Astrocyte of the spinal cord (primary cell): ENCODE results near the gene EPB41L5.

Source experiments
- DNase-seq: peaks from one replicate; pipeline ENCODE4 v3.0.0; 2011; ENCODE audit warnings: low read depth, low spot score
- H3K4me3 ChIP-seq: 2 replicates; pipeline ENCODE4 v1.5.1; 2011; ENCODE audit warnings: low read depth, mild to moderate bottlenecking, low read length, moderate library complexity
- in situ Hi-C: cut with HindIII; loops from 2 replicates; pipeline ENCODE4 v1.10.0; 2017; ENCODE audit warnings: low sequenced_read_pairs
- TF ChIP-seq, protein P1 (sequence below): IDR thresholded peaks from 2 replicates; pipeline ENCODE4 v1.5.1; 2012; ENCODE audit warnings: low read depth, mild to moderate bottlenecking, low read length, inconsistent platforms

Gene EPB41L5

DNA sequence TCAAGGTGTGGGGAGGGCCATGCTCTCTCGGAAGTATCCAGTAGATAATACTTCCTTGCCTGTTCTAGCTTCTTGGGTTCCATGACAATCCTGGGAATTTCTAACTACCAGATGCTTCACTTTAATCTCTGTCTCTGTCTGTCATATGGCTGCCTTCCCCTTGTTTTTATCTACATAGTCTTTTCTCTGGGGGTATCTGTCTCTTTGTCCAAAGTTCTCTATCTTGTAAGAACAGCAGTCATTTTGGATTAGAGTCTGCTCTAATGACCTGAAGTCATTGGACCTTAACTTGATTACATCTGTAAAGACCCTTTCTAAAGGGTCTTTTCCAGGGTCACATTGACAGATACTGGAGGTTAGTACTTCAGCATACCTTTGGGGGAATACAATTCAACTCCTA, 11.4 kb upstream of the EPB41L5 start:
- in situ Hi-C loops: no loop called here
- TF ChIP-seq, protein P1, sequence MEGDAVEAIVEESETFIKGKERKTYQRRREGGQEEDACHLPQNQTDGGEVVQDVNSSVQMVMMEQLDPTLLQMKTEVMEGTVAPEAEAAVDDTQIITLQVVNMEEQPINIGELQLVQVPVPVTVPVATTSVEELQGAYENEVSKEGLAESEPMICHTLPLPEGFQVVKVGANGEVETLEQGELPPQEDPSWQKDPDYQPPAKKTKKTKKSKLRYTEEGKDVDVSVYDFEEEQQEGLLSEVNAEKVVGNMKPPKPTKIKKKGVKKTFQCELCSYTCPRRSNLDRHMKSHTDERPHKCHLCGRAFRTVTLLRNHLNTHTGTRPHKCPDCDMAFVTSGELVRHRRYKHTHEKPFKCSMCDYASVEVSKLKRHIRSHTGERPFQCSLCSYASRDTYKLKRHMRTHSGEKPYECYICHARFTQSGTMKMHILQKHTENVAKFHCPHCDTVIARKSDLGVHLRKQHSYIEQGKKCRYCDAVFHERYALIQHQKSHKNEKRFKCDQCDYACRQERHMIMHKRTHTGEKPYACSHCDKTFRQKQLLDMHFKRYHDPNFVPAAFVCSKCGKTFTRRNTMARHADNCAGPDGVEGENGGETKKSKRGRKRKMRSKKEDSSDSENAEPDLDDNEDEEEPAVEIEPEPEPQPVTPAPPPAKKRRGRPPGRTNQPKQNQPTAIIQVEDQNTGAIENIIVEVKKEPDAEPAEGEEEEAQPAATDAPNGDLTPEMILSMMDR: no peak
- no peak overlapping the region for H3K4me3 ChIP-seq
- DNase-seq: no peak

DNA sequence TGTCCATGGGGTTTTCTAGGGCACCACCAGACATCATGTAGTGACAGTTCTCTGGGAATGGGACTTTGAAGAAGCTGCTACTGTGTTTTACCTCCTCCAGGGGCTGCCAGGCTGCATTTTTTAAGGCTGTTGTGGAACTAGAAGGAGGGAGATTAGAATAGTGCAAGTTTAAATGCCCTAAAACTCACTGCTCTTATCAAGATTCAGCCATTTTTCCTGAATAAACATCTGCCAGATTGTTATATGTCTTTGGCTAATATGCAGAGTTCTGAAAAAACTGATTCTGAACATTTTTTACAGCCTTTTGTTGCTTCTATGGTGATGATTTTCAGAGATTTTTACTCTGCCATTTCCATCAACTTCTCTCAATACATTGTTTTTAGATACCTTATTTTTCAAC, 8.6 kb upstream of the EPB41L5 start:
- TF ChIP-seq, protein P1: no peak
- no peak for DNase-seq
- in situ Hi-C loops: no loop called here
- no peak overlapping the region for H3K4me3 ChIP-seq

DNA sequence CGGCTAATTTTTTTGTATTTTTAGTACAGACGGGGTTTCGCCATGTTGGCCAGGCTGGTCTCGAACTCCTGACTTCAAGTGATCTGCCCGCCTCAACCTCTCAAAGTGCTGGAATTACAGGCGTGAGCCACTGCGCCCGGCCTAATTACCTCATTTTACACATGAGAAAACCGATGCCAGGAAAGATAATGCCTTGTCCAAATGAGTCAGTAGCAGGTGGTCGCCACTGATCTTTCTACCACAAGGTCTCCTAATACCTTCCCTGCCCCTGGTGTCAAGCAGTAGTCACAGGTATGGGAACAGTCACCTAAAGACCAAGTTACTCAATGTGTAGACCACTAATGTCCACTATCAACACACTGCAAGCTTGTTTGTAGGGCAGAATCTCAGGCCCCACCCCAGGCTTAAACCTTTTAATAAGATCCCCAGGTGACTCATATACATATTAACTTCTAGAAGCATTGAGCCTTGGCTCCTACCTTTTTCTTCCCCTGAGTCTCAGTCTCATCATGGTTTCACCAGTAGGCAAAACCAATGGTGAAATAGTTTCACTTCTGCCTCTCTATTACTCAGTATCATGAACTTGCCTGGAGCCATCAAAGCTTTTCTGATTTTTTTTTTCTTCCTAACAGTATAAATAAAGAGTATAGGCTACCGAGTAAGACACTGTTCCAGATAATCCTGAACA, 6.9 kb upstream of the EPB41L5 start:
- in situ Hi-C loops: no loop called here
- TF ChIP-seq, protein P1: no peak
- no peak for DNase-seq
- no peak overlapping the region for H3K4me3 ChIP-seq

DNA sequence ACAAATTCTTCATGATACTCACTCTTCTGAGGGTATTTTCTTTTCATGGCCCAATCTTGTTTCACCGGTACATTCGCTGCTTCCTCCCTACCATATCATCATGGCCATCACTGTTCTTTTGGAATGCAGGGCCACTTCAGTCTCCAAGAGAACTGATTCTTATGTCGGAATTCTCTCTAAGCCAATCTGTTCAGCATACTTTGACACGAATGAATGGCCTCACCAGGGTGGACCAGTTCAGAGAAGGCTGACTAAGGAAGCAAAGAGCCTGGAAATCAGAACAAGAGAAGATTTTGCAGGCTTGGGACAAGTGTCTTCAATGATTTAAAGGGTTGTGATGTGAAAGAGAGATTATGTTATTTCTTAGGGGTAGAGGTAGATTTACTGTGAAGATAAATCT, 5.0 kb upstream of the EPB41L5 start:
- in situ Hi-C loops: no loop called here
- DNase-seq: no peak

DNA sequence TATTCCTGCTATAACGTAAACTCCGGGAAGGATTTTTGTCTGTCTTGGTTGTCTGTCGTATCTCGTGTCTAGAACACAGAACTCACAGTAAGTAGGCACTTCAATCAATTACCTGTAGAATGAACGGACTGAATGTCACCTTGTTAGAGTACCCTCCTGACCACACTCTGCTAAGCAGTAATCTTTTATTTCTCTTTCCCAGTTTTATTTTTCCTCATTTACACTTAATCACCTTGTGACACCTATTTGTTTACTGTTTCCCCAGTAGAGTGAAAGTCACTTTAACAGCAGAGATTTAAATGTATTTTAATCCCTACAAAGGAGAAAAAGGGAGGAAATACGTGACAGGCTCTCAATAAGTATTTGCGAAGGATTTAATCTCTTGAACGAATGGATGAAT, 514 bp upstream of the EPB41L5 start:
- in situ Hi-C loops: no loop called here
- peak overlapping the region; percentile 75 for H3K4me3 ChIP-seq
- TF ChIP-seq, protein P1: no peak
- DNase-seq: no peak

More for the DNA sequence above, 5.0 kb upstream of the EPB41L5 start:
- no peak overlapping the region for H3K4me3 ChIP-seq
- TF ChIP-seq, protein P1: no peak

DNA sequence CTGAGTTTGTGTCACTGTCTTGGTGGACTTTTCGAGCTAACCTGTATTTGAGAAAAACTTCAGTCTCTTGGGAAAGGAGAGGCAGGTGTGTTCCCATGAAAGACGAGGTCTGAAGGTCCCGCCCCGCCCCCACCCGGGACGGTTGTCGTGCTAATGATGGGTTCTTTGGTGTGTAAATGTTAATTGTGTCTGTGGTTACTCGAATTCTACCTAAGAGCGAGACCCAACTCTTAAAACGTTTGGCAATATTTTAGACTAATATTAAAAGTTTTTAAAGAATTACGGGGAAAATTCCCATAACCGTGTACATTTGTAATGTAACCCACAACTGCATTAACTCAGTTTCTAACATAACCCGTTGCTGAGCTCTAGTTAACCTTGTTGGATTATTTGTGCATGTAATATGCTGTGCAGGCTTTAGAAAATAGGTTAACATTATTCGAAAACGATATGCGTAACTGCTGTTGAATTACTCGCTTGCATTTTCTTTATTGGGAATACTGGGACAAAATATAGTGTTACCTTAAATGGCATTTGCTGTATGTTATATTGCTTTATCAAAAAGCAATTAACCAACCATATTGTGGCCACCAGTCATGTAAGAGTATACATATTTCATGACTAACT, 833 bp downstream of the EPB41L5 start:
- DNase-seq: no peak
- in situ Hi-C loops: no loop called here
- TF ChIP-seq, protein P1: no peak

More for the DNA sequence above, 833 bp downstream of the EPB41L5 start:
- peak overlapping the region; percentile 75 for H3K4me3 ChIP-seq
